GM12878 (cell line): Measurements from ENCODE around the gene CRTAP. TPM values are rescaled to one million over a fixed set of nuclear protein-coding genes. Genes with fewer than 3 reads are reported as not detected.

Experiments used
- ATAC-seq: fragments of 200-7000 bp; cut with Tn5 transposase; 3 replicates; pipeline ENCODE4 v1.9.1; 2020; ENCODE audit warnings: mild to moderate bottlenecking, moderate library complexity
- BruUV-seq: library from RNA; stranded (reverse); fragments of 400-500 nt; replicated peaks from 2 replicates; lab custom pipeline; 2021; lab: Mats Ljungman, UMichigan
- CTCF ChIA-PET: fragments of 300-600 bp; sonication (Branson Sonifier 250); formaldehyde crosslinking; extraction: SDS; loops from one replicate; lab custom pipeline; 2021; ENCODE audit warnings: inconsistent platforms; lab: Yijun Ruan, JAX
- POLR2A ChIA-PET: fragments of 350-600 bp; formaldehyde crosslinking; extraction: SDS; loops from one replicate; lab custom pipeline; 2021; ENCODE audit warnings: inconsistent platforms; lab: Charles Lee
- RAD21 ChIA-PET: fragments of 300-600 bp; sonication (Branson Sonifier 250); formaldehyde crosslinking; loops from one replicate; lab custom pipeline; 2023; ENCODE audit warnings: antibody characterized with exemption; ENCODE audit not compliant: unreplicated experiment; lab: Charles Lee
- SMC1A ChIA-PET: fragments of 300-600 bp; sonication (Branson Sonifier 250); formaldehyde crosslinking; loops from one replicate; lab custom pipeline; 2023; ENCODE audit not compliant: unreplicated experiment, uncharacterized antibody; lab: Charles Lee
- DNase-seq: peaks from one replicate; pipeline ENCODE4 v3.0.0-alpha.2; 2011; ENCODE audit warnings: low read depth, low spot score
- FAIRE-seq: peaks from 3 replicates; lab custom pipeline; 2011; peaks lifted over from hg19 to GRCh38; lab: Jason Lieb, UNC
- H2AFZ ChIP-seq: 2 replicates; pipeline ENCODE4 v1.6.0; 2011; ENCODE audit warnings: low read depth, low read length, control low read depth; ENCODE audit not compliant: control insufficient read depth
- H3K27ac ChIP-seq: 2 replicates; pipeline ENCODE4 v1.5.1; 2011; ENCODE audit warnings: control low read depth; ENCODE audit not compliant: control insufficient read depth, insufficient read depth
- H3K27me3 ChIP-seq, 2 experiments: replicated peaks in 1 of 2; 2 replicates each; pipeline versions ENCODE4 v1.6.0 to v1.6.1; 2011; ENCODE audit warnings: low read length in 1 of 2; ENCODE audit not compliant: control insufficient read depth in 2 of 2, insufficient read depth in 2 of 2
- H3K36me3 ChIP-seq, 2 experiments: 2 replicates each; pipeline ENCODE4 v1.5.1; 2011; ENCODE audit warnings: low read length in 1 of 2; ENCODE audit not compliant: control insufficient read depth in 2 of 2, insufficient read depth in 2 of 2
- H3K4me1 ChIP-seq: 2 replicates; pipeline ENCODE4 v1.6.1; 2011; ENCODE audit warnings: mild to moderate bottlenecking, low read length, moderate library complexity, mixed read lengths; ENCODE audit not compliant: control insufficient read depth, insufficient read depth
- H3K4me2 ChIP-seq: 2 replicates; pipeline ENCODE4 v1.6.0; 2011; ENCODE audit warnings: control low read depth; ENCODE audit not compliant: control insufficient read depth, insufficient read depth
- H3K4me3 ChIP-seq: fragments of 200-600 bp; sonication (generic); 2 replicates; pipeline ENCODE4 v1.5.1; 2016
- H3K79me2 ChIP-seq: 2 replicates; pipeline ENCODE4 v1.6.0; 2011; ENCODE audit warnings: low read length; ENCODE audit not compliant: control insufficient read depth, insufficient read depth
- H3K9ac ChIP-seq: 2 replicates; pipeline ENCODE4 v1.8.0; 2011; ENCODE audit warnings: low read length, control low read depth, mixed read lengths; ENCODE audit not compliant: control insufficient read depth, insufficient read depth
- H3K9me3 ChIP-seq: replicated peaks from 3 replicates; pipeline ENCODE4 v1.5.1; 2011; ENCODE audit warnings: mild to moderate bottlenecking, low read length; ENCODE audit not compliant: control insufficient read depth, insufficient read depth
- H4K20me1 ChIP-seq: 2 replicates; pipeline ENCODE4 v1.6.0; 2011; ENCODE audit not compliant: control insufficient read depth, insufficient read depth
- BACH1 ChIP-seq: fragments of 450-650 bp; IDR thresholded peaks from 2 replicates; pipeline ENCODE4 v1.6.1; 2017; ENCODE audit warnings: mild to moderate bottlenecking, borderline replicate concordance
- CBX5 ChIP-seq: sonication (generic); IDR thresholded peaks from 2 replicates; pipeline ENCODE4 v1.6.1; 2016; ENCODE audit warnings: low read depth, moderate library complexity, mild to moderate bottlenecking, inconsistent platforms
- FOS ChIP-seq: IDR thresholded peaks from 3 replicates; pipeline ENCODE4 v1.6.1; 2011; ENCODE audit warnings: borderline replicate concordance; ENCODE audit not compliant: insufficient read length; ENCODE audit errors: extremely low read depth
- HDGF ChIP-seq: fragments of 450-650 bp; IDR thresholded peaks from 2 replicates; pipeline ENCODE4 v1.6.1; 2016; ENCODE audit warnings: antibody characterized with exemption
- NFXL1 ChIP-seq: fragments of 450-650 bp; IDR thresholded peaks from 2 replicates; pipeline ENCODE4 v1.6.1; 2017; ENCODE audit warnings: antibody characterized with exemption, mild to moderate bottlenecking, borderline replicate concordance
- PAX5 ChIP-seq: IDR thresholded peaks from 2 replicates; pipeline ENCODE4 v1.6.1; 2011; ENCODE audit warnings: low read depth, low read length, borderline replicate concordance
- SMAD5 ChIP-seq: IDR thresholded peaks from 2 replicates; pipeline ENCODE4 v1.6.1; 2016; ENCODE audit warnings: antibody characterized with exemption, low read depth
- TCF7 ChIP-seq: IDR thresholded peaks from 2 replicates; pipeline ENCODE4 v1.6.1; 2014; ENCODE audit warnings: antibody characterized with exemption, borderline replicate concordance
- USF1 ChIP-seq: IDR thresholded peaks from 2 replicates; pipeline ENCODE4 v1.6.1; 2011; ENCODE audit warnings: borderline replicate concordance, low read depth, mild to moderate bottlenecking, moderate library complexity, mixed read lengths, low read length; ENCODE audit not compliant: insufficient read depth; ENCODE audit errors: extremely low read length
- YBX1 ChIP-seq: fragments of 450-650 bp; IDR thresholded peaks from 2 replicates; pipeline ENCODE4 v1.6.1; 2016; ENCODE audit warnings: antibody characterized with exemption
- WGBS: methylation state at CpG from one replicate; pipeline ENCODE4 v1.1.6; 2016; ENCODE audit warnings: low lambda C conversion rate; ENCODE audit not compliant: insufficient replicate concordance, insufficient coverage; ENCODE audit errors: missing lambda C conversion rate; 5-methylcytosine and 5-hydroxymethylcytosine counted together
- in situ Hi-C: fragments of 300-500 bp; cut with MboI; formaldehyde crosslinking; loops from 9 replicates; pipeline ENCODE4 v1.14.3; 2018; ENCODE audit warnings: mixed read lengths
- intact Hi-C: fragments of 100-400 bp; cut with micrococcal nuclease; formaldehyde crosslinking; loops from one replicate; pipeline ENCODE4 v1.14.2; 2022; ENCODE audit not compliant: unreplicated experiment
- polyA plus RNA-seq, 11 experiments: library from polyadenylated mRNA; depleted of rRNA in 4 of 11; unstranded in 6 of 11; stranded (reverse) in 5 of 11; fragments of >200 nt; fragmentation: Nextera tagmentation in 4 of 11; fragmentation: Illumina TruSeq in 1 of 11; extraction: Ambion mirVana in 4 of 11; extraction: Trizol in 1 of 11; gene quantifications; 1 replicate in 1 of 11; 2 replicates in 10 of 11; pipeline versions ENCODE4 v1.2.1 to v1.2.3, GENCODE V29; 2011 to 2016; ENCODE audit warnings: inconsistent platforms in 2 of 11, missing spikeins in 2 of 11, low read depth in 1 of 11
- total RNA-seq, 4 experiments: library from RNA; depleted of rRNA in 3 of 4; stranded (reverse); fragments of >200 nt in 3 of 4; fragmentation: Illumina TruSeq in 1 of 4; extraction: Trizol in 1 of 4; gene quantifications; 2 replicates each; pipeline versions ENCODE4 v1.2.1 to v1.2.3, GENCODE V29; 2013 to 2021
- TF ChIP-seq, protein P1 (sequence below): IDR thresholded peaks from 2 replicates; pipeline ENCODE4 v1.6.1; 2011; ENCODE audit warnings: mild to moderate bottlenecking, low read depth, low read length, moderate library complexity; ENCODE audit not compliant: insufficient replicate concordance

Gene CRTAP
- total and polyA plus RNA-seq, 10 of the 15 experiments (the other 5 are each of a cell fraction or from before 2014, with no cell fraction given): 6.0 to 42.3 (median 23.3) TPM

GRCh38 chr3:33105341-33105948, 8.4 kb upstream of the CRTAP start:
- 18% methylated on average over 3 of the region's 3 CpGs for WGBS

More at GRCh38 chr3:33105341-33105948, 8.4 kb upstream of the CRTAP start:
- in situ Hi-C loops (no loop called here), intact Hi-C loops (no loop called here)
- DNase-seq: no peak
- H3K4me2 ChIP-seq: no peak overlapping the region
- H2AFZ ChIP-seq: no peak overlapping the region
- ChIA-PET POLR2A (no interaction called here), SMC1A (interaction anchor here (1.3 kb wide), 2 partner anchors 11 to 158 kb away, joined by 3 read pairs; no protein-coding TSS in a partner anchor), RAD21 (no interaction called here), CTCF (interaction anchor here (0.7 to 1.8 kb wide), 3 partner anchors 18 to 682 kb away, joined by 3 to 7 read pairs (median 3); no protein-coding TSS in a partner anchor)
- H3K9me3 ChIP-seq: no peaks in the 10 kb centered on the region
- no peaks in the 10 kb centered on the region for H4K20me1 ChIP-seq
- BruUV-seq: no TSS peak
- no peak overlapping the region for H3K4me3 ChIP-seq
- ATAC-seq: no peak
- no peak overlapping the region for H3K27ac ChIP-seq
- H3K79me2 ChIP-seq: no peaks in the 10 kb centered on the region
- H3K9ac ChIP-seq: no peak overlapping the region
- no peak for FAIRE-seq
- no peaks in the 10 kb centered on the region for H3K4me1 ChIP-seq
- no peaks in the 10 kb centered on the region for H3K27me3 ChIP-seq
- TF ChIP-seq BACH1 (no peak), HDGF (no peak), PAX5 (no peak), TCF7 (no peak), CBX5 (no peak), FOS (no peak), YBX1 (no peak), USF1 (no peak), NFXL1 (no peak), SMAD5 (no peak)
- TF ChIP-seq, protein P1, sequence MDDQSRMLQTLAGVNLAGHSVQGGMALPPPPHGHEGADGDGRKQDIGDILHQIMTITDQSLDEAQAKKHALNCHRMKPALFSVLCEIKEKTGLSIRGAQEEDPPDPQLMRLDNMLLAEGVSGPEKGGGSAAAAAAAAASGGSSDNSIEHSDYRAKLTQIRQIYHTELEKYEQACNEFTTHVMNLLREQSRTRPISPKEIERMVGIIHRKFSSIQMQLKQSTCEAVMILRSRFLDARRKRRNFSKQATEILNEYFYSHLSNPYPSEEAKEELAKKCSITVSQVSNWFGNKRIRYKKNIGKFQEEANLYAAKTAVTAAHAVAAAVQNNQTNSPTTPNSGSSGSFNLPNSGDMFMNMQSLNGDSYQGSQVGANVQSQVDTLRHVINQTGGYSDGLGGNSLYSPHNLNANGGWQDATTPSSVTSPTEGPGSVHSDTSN: no peak
- TF ChIP-seq, all 136 proteins: peak for 0
- H3K36me3 ChIP-seq: no peaks in the 10 kb centered on the region
